COLO829 (cell line): ENCODE measurements around the gene KCNMA1.

Source experiments
- DNase-seq: peaks from one replicate; pipeline ENCODE4 v3.0.0; 2012; ENCODE audit warnings: low spot score

KCNMA1 gene

GRCh38 chr10:77506517-77507200 is 130.9 kb downstream of the KCNMA1 start:
- no peak for DNase-seq

- peak; percentile 26 for DNase-seq
Observed at GRCh38 chr10:77505431-77506334, 131.9 kb downstream of the KCNMA1 start.

GRCh38 chr10:77504873-77505257 is 132.7 kb downstream of the KCNMA1 start:
- DNase-seq: no peak

GRCh38 chr10:77504196-77504872 is 133.3 kb downstream of the KCNMA1 start:
- DNase-seq: no peak

GRCh38 chr10:77501846-77502261 is 135.8 kb downstream of the KCNMA1 start:
- no peak for DNase-seq

GRCh38 chr10:77501152-77501845 is 136.3 kb downstream of the KCNMA1 start:
- DNase-seq: no peak

- no peak for DNase-seq
Observed at GRCh38 chr10:77500754-77501151, 136.9 kb downstream of the KCNMA1 start.

- DNase-seq: no peak
Observed at GRCh38 chr10:77498829-77499228, 138.8 kb downstream of the KCNMA1 start.

GRCh38 chr10:77498210-77498609 is 139.4 kb downstream of the KCNMA1 start:
- no peak for DNase-seq

GRCh38 chr10:77497748-77498147 is 139.9 kb downstream of the KCNMA1 start:
- DNase-seq: no peak

GRCh38 chr10:77496941-77497420 is 140.6 kb downstream of the KCNMA1 start:
- no peak for DNase-seq

- DNase-seq: no peak
Observed at GRCh38 chr10:77494756-77495541, 142.7 kb downstream of the KCNMA1 start.

GRCh38 chr10:77494327-77494726 is 143.3 kb downstream of the KCNMA1 start:
- no peak for DNase-seq

- DNase-seq: no peak
Observed at GRCh38 chr10:77493851-77494261, 143.8 kb downstream of the KCNMA1 start.

- DNase-seq: no peak
Observed at GRCh38 chr10:77493239-77493806, 144.3 kb downstream of the KCNMA1 start.

- no peak for DNase-seq
Observed at GRCh38 chr10:77492368-77492994, 145.1 kb downstream of the KCNMA1 start.

- DNase-seq: no peak
Observed at GRCh38 chr10:77490534-77491314, 146.9 kb downstream of the KCNMA1 start.

GRCh38 chr10:77486517-77486916 is 151.1 kb downstream of the KCNMA1 start:
- no peak for DNase-seq

- no peak for DNase-seq
Observed at GRCh38 chr10:77485847-77486246, 151.8 kb downstream of the KCNMA1 start.
